ENCODE measurements around the gene NRDE2. TPM values are rescaled to one million over a fixed set of nuclear protein-coding genes. Genes with fewer than 3 reads are reported as not detected.

The NRDE2 gene, protein sequence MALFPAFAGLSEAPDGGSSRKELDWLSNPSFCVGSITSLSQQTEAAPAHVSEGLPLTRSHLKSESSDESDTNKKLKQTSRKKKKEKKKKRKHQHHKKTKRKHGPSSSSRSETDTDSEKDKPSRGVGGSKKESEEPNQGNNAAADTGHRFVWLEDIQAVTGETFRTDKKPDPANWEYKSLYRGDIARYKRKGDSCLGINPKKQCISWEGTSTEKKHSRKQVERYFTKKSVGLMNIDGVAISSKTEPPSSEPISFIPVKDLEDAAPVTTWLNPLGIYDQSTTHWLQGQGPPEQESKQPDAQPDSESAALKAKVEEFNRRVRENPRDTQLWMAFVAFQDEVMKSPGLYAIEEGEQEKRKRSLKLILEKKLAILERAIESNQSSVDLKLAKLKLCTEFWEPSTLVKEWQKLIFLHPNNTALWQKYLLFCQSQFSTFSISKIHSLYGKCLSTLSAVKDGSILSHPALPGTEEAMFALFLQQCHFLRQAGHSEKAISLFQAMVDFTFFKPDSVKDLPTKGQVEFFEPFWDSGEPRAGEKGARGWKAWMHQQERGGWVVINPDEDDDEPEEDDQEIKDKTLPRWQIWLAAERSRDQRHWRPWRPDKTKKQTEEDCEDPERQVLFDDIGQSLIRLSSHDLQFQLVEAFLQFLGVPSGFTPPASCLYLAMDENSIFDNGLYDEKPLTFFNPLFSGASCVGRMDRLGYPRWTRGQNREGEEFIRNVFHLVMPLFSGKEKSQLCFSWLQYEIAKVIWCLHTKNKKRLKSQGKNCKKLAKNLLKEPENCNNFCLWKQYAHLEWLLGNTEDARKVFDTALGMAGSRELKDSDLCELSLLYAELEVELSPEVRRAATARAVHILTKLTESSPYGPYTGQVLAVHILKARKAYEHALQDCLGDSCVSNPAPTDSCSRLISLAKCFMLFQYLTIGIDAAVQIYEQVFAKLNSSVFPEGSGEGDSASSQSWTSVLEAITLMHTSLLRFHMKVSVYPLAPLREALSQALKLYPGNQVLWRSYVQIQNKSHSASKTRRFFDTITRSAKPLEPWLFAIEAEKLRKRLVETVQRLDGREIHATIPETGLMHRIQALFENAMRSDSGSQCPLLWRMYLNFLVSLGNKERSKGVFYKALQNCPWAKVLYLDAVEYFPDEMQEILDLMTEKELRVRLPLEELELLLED
- polyA plus RNA-seq (2011; rRNA removed) (6.9 and 7.3 TPM in 2 replicates), polyA minus RNA-seq (2011; rRNA and poly(A)+ RNA removed) (14.0 and 17.5 TPM in 2 replicates)

DNA sequence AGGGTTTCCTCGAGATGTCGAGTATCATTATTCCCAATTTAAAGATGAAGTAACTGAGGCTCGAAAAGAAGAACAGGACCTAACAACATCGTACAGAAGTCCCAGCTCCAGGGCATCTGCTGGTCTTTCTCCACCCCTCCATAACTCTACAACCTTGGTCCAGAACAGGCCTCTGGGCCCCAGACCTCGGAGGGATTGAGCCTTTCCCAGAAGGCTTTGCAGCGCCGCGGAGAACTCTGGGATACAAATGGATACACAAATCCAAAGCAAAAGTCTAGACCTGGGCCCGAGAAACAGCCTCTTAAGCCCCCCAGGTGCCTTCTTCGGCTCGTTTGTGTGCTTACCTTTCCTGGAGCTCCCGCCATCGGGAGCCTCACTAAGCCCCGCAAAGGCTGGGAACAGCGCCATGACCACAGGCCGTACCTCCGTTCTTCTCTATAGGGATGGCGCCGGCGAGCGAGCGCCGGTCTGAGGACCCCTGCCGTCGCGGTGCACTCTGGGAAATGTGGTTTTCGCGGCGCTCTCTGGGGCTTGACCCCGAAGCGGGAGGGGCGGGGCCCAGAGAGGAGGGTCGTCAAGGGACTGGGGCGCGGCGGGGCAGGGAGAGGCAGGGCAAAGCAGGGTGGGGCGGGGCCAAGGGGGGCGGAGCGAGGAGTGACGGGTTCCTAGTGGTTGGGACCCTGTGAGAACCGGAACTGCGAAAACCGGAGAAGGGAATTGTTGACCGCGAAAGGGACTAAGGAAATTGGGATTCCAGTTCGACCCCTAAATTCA is at the start of gene NRDE2:
Gene NRDE2 (minus strand): TSS at position 445 of the 774 bp plus-strand sequence. CDS start 37 bp downstream, at position 408.
- TF ChIP-seq, protein P1, sequence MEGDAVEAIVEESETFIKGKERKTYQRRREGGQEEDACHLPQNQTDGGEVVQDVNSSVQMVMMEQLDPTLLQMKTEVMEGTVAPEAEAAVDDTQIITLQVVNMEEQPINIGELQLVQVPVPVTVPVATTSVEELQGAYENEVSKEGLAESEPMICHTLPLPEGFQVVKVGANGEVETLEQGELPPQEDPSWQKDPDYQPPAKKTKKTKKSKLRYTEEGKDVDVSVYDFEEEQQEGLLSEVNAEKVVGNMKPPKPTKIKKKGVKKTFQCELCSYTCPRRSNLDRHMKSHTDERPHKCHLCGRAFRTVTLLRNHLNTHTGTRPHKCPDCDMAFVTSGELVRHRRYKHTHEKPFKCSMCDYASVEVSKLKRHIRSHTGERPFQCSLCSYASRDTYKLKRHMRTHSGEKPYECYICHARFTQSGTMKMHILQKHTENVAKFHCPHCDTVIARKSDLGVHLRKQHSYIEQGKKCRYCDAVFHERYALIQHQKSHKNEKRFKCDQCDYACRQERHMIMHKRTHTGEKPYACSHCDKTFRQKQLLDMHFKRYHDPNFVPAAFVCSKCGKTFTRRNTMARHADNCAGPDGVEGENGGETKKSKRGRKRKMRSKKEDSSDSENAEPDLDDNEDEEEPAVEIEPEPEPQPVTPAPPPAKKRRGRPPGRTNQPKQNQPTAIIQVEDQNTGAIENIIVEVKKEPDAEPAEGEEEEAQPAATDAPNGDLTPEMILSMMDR (IDR thresholded peaks at IDR 0.05; ENCODE audit: low read depth, low read length), result no peak
- H3K27me3 ChIP-seq (ENCODE audit: control insufficient read depth, insufficient read depth, low read length), result peaks cover 3% of the 10 kb centered on the region
- ChIA-PET CTCF (interaction anchor here (1.5 kb wide), 1 partner anchor 428 kb away, joined by 4 read pairs; no protein-coding TSS in a partner anchor), POLR2A (interaction anchor here (1.4 kb wide), 1 partner anchor 66 kb away, joined by 4 read pairs; the partner anchor contains the start of gene CALM1)
- peak; percentile 90 for DNase-seq (ENCODE audit: low read depth, low spot score)
- H3K4me3 ChIP-seq (ENCODE audit: low read depth, low read length), result peak within 1 kb of the TSS; percentile 74
- no peaks in the 10 kb centered on the region; the same call in 1 of the 2 replicates for H3K9me3 ChIP-seq (ENCODE audit: control insufficient read depth, insufficient read depth, low read length)
- H3K27ac ChIP-seq (ENCODE audit: low read depth, low read length), result peak within 1 kb of the TSS; percentile 87

DNA sequence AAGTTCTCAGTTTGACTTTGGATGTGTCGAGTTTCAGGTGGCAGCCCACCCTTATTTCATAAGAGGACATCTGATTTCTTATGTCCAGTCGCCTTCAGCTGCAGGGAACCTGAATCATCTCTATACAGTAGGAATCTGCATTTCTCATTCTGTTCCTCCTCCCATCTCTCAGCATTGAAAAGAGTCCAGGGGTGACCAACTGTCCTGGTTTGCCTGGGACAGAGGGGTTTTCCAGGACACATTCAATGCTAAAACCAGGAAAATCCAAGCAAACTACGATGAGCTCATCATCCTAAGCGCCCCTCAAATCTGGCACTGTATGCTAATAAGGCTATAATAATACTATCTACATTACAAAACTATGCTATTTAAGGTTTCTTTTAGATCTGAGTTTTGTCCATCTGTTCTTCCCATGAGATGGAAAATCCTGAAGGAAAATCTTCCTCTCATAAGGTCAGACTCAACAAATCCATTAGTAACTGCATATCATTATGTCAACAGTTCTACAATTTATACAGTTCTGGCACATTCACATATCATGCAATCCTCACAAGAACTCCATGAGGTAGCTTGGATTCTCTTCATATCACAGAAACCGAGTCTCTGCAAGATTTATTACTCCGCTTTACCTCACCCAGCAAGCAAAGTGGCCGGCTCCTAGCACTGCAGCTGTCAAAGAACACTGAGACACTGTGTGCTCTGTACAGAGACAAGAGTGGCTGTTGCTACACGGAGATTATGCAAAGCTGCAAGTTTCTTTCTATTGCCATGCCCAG is 49.5 kb upstream of the NRDE2 start:
- Histone ChIP-seq H3K27me3 (ENCODE audit: control insufficient read depth, insufficient read depth, low read length) (no peaks in the 10 kb centered on the region), H3K4me3 (ENCODE audit: low read depth, low read length) (no peak overlapping the region), H3K27ac (ENCODE audit: low read depth, low read length) (no peak overlapping the region), H3K9me3 (ENCODE audit: control insufficient read depth, insufficient read depth, low read length) (no peaks in the 10 kb centered on the region)
- CTCF ChIA-PET, result interaction anchor here (1.0 to 1.4 kb wide), 3 partner anchors 12 to 324 kb away, joined by 4 to 5 read pairs (median 4); no protein-coding TSS in a partner anchor
- POLR2A ChIA-PET, result interaction anchor here (1.0 kb wide), 1 partner anchor 377 kb away, joined by 3 read pairs; no protein-coding TSS in a partner anchor
- TF ChIP-seq, protein P1 (IDR thresholded peaks at IDR 0.05; ENCODE audit: low read depth, low read length), result no peak
- DNase-seq (ENCODE audit: low read depth, low spot score), result no peak

DNA sequence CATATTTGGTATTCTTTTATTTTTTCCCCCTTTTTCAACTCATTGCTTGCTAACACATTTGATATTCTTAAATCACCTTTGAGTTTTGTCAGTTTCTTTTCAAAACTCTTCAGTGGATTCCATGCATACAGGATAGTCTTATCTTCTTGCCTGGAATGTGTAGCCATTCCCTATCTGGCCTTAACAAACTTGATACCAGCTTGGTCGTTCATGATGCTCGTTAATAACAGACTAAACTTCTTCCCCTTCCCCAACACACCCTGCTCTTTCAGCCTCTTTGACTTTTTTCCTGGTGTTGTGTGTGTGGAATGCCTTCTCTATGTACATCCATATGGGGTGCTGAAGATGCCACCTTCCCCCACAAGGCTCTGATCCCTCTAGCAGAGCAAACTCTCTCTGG is 47.4 kb upstream of the NRDE2 start:
- Histone ChIP-seq H3K4me3 (ENCODE audit: low read depth, low read length) (no peak overlapping the region), H3K9me3 (ENCODE audit: control insufficient read depth, insufficient read depth, low read length) (no peaks in the 10 kb centered on the region), H3K27ac (ENCODE audit: low read depth, low read length) (no peak overlapping the region), H3K27me3 (ENCODE audit: control insufficient read depth, insufficient read depth, low read length) (no peaks in the 10 kb centered on the region)
- ChIA-PET POLR2A (interaction anchor here (1.2 kb wide), 1 partner anchor 18 kb away, joined by 3 read pairs; the partner anchor contains the start of gene CALM1), CTCF (no interaction called here)
- TF ChIP-seq, protein P1 (IDR thresholded peaks at IDR 0.05; ENCODE audit: low read depth, low read length), result no peak
- no peak for DNase-seq (ENCODE audit: low read depth, low spot score)

DNA sequence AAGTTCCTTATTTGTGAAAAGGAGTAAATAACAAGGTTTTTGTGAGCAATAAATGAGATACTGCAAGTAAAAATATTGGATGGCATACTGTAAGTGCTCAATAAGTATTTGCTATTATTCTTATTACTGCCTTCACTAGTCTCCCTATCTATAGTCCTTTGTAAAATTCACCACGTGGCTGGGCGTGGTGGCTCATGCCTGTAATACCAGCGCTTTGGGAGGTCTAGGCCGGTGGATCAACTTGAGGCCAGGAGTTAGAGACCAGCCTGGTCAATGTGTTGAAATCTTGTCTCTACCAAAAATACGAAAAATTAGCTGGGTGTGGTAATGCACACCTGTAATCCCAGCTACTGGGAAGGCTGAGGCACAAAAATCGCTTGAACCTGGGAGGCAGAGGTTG is 46.5 kb upstream of the NRDE2 start:
- H3K27me3 ChIP-seq (ENCODE audit: control insufficient read depth, insufficient read depth, low read length), result no peaks in the 10 kb centered on the region
- no peak overlapping the region for H3K27ac ChIP-seq (ENCODE audit: low read depth, low read length)
- no peak overlapping the region for H3K4me3 ChIP-seq (ENCODE audit: low read depth, low read length)
- no peaks in the 10 kb centered on the region for H3K9me3 ChIP-seq (ENCODE audit: control insufficient read depth, insufficient read depth, low read length)
- CTCF ChIA-PET, result interaction anchor here (0.7 kb wide), 1 partner anchor 29 kb away, joined by 3 read pairs; no protein-coding TSS in a partner anchor
- POLR2A ChIA-PET, result interaction anchor here (1.2 kb wide), 1 partner anchor 19 kb away, joined by 3 read pairs; the partner anchor contains the start of gene CALM1
- TF ChIP-seq, protein P1 (IDR thresholded peaks at IDR 0.05; ENCODE audit: low read depth, low read length), result no peak
- no peak for DNase-seq (ENCODE audit: low read depth, low spot score)

Measured in AG04450 (cell line).